Hepatocyte (in vitro differentiated cells): ENCODE data around the gene PRDM16.

ENCODE experiments used
- CTCF ChIP-seq: fragments of 200-600 bp; sonication (generic); IDR thresholded peaks from 2 replicates; pipeline ENCODE4 v1.5.1; 2016; ENCODE audit warnings: antibody characterized with exemption, mild to moderate bottlenecking; ENCODE audit not compliant: poor library complexity
- EZH2phosphoT487 ChIP-seq: fragments of 200-600 bp; sonication (generic); IDR thresholded peaks from one replicate; pipeline ENCODE4 v1.6.1; 2018; ENCODE audit warnings: antibody characterized with exemption, mild to moderate bottlenecking, low read depth, moderate library complexity; ENCODE audit not compliant: unreplicated experiment, severe bottlenecking

GRCh38 chr1:3277011-3277471 lies 208.0 kb downstream of the PRDM16 start:
- no peak for TF ChIP-seq CTCF
- TF ChIP-seq EZH2phosphoT487 = no peak
